ENCODE results near the gene MNT.

Gene MNT

GRCh38 chr17:2387086-2388019, 13.5 kb downstream of the MNT start:
- H3K4me3 ChIP-seq (ENCODE audit: control insufficient read depth, low read depth, low read length): no peak overlapping the region
- DNase-seq (ENCODE audit: low read depth): no peak
- no peak for TF ChIP-seq CTCF (conservative IDR thresholded peaks at IDR 0.05; ENCODE audit: control insufficient read depth, insufficient read depth, low read depth, low read length)

- H3K4me3 ChIP-seq (ENCODE audit: control insufficient read depth, low read depth, low read length): no peak overlapping the region
- DNase-seq (ENCODE audit: low read depth): no peak
- no peak for TF ChIP-seq CTCF (conservative IDR thresholded peaks at IDR 0.05; ENCODE audit: control insufficient read depth, insufficient read depth, low read depth, low read length)
These were observed 14.3 kb downstream of the MNT start for GRCh38 chr17:2386400-2387085.

- no peak overlapping the region for H3K4me3 ChIP-seq (ENCODE audit: control insufficient read depth, low read depth, low read length)
- no peak for TF ChIP-seq CTCF (conservative IDR thresholded peaks at IDR 0.05; ENCODE audit: control insufficient read depth, insufficient read depth, low read depth, low read length)
- no peak for DNase-seq (ENCODE audit: low read depth)
These were observed 15.3 kb downstream of the MNT start for GRCh38 chr17:2385240-2386210.

GRCh38 chr17:2384439-2385127, 16.3 kb downstream of the MNT start:
- H3K4me3 ChIP-seq (ENCODE audit: control insufficient read depth, low read depth, low read length): no peak overlapping the region
- no peak for TF ChIP-seq CTCF (conservative IDR thresholded peaks at IDR 0.05; ENCODE audit: control insufficient read depth, insufficient read depth, low read depth, low read length)
- no peak for DNase-seq (ENCODE audit: low read depth)

- DNase-seq (ENCODE audit: low read depth): no peak
- no peak overlapping the region for H3K4me3 ChIP-seq (ENCODE audit: control insufficient read depth, low read depth, low read length)
- TF ChIP-seq CTCF (conservative IDR thresholded peaks at IDR 0.05; ENCODE audit: control insufficient read depth, insufficient read depth, low read depth, low read length): no peak
These were observed 17.2 kb downstream of the MNT start for GRCh38 chr17:2383628-2384167.
